A549 (cell line): ENCODE measurements around the gene TMEM129.

Experiments
- CBX8 ChIP-seq: fragments of 200-600 bp; sonication (generic); IDR thresholded peaks from 2 replicates; pipeline ENCODE4 v1.6.1; 2016
- CTCF ChIP-seq: fragments of >200 bp; sonication (Bioruptor Twin); formaldehyde crosslinking; IDR thresholded peaks from 3 replicates; pipeline ENCODE4 v1.5.1; 2016
- HDAC2 ChIP-seq: fragments of 200-600 bp; sonication (generic); IDR thresholded peaks from 2 replicates; pipeline ENCODE4 v1.6.1; 2016
- HMGXB4 ChIP-seq: fragments of 250-450 bp; sonication (Bioruptor Pico); IDR thresholded peaks from 2 replicates; pipeline ENCODE4 v1.5.0; 2021; ENCODE audit warnings: mild to moderate bottlenecking, moderate library complexity, borderline replicate concordance
- KDM1A ChIP-seq: fragments of 200-600 bp; sonication (generic); IDR thresholded peaks from 2 replicates; pipeline ENCODE4 v1.6.1; 2016; ENCODE audit warnings: low read depth, mild to moderate bottlenecking
- MAFK ChIP-seq: fragments of 450-650 bp; IDR thresholded peaks from 2 replicates; pipeline ENCODE4 v1.6.1; 2014; ENCODE audit not compliant: partially characterized antibody
- MAZ ChIP-seq: fragments of 150-350 bp; IDR thresholded peaks from 2 replicates; pipeline ENCODE4 v1.6.1; 2014; ENCODE audit warnings: antibody characterized with exemption, low read depth, low read length, borderline replicate concordance
- PHF8 ChIP-seq: fragments of 200-600 bp; sonication (generic); IDR thresholded peaks from 2 replicates; pipeline ENCODE4 v1.6.1; 2016; ENCODE audit warnings: low read depth, mild to moderate bottlenecking, antibody characterized with exemption, moderate library complexity, borderline replicate concordance
- POLR2A ChIP-seq: IDR thresholded peaks from 2 replicates; pipeline ENCODE4 v1.6.1; 2012; ENCODE audit warnings: mild to moderate bottlenecking, low read length
- RARB ChIP-seq: fragments of 250-450 bp; sonication (Bioruptor Pico); IDR thresholded peaks from 2 replicates; pipeline ENCODE4 v1.8.0; 2021; ENCODE audit warnings: mild to moderate bottlenecking, moderate library complexity
- REST ChIP-seq: fragments of 200-600 bp; sonication (generic); IDR thresholded peaks from 2 replicates; pipeline ENCODE4 v1.6.1; 2016; ENCODE audit warnings: antibody characterized with exemption, mild to moderate bottlenecking, moderate library complexity
- SMC3 ChIP-seq: fragments of >200 bp; sonication (Bioruptor Twin); formaldehyde crosslinking; IDR thresholded peaks from 3 replicates; pipeline ENCODE4 v1.6.1; 2018; ENCODE audit warnings: inconsistent platforms

- TF ChIP-seq POLR2A, result no peak
- TF ChIP-seq CTCF, result no peak
- TF ChIP-seq PHF8, result no peak
- no peak for TF ChIP-seq HMGXB4 (CRISPR knock-in tag)
- no peak for TF ChIP-seq REST
- no peak for TF ChIP-seq KDM1A
- no peak for TF ChIP-seq MAFK
- TF ChIP-seq HDAC2, result no peak
- no peak for TF ChIP-seq MAZ
- TF ChIP-seq CBX8, result no peak
- no peak for TF ChIP-seq RARB (CRISPR knock-in tag)
- no peak for TF ChIP-seq SMC3
These were observed 49.7 kb upstream of the TMEM129 start for GRCh38 chr4:1770791-1771231.
